PC-9 (cell line): ENCODE measurements around the gene HOOK2. TPM values are rescaled to one million over a fixed set of nuclear protein-coding genes. Genes with fewer than 3 reads are reported as not detected.

Experiments
- BruUV-seq: library from RNA; stranded (reverse); fragments of 400-500 nt; replicated peaks from 2 replicates; lab custom pipeline; 2021; lab: Mats Ljungman, UMichigan
- CTCF ChIA-PET: fragments of 300-600 bp; sonication (Branson Sonifier 250); formaldehyde crosslinking; loops from one replicate; lab custom pipeline; 2022; ENCODE audit warnings: antibody characterized with exemption; lab: Charles Lee
- POLR2A ChIA-PET: fragments of 300-600 bp; sonication (Branson Sonifier 250); formaldehyde crosslinking; loops from one replicate; lab custom pipeline; 2022; ENCODE audit warnings: antibody characterized with exemption; ENCODE audit not compliant: unreplicated experiment; lab: Charles Lee
- DNase-seq, 2 experiments: peaks; one replicate each; pipeline versions ENCODE4 v3.0.0 to v3.0.0-alpha.2; 2015 to 2022; ENCODE audit warnings: mixed read lengths in 1 of 2
- H2AFZ ChIP-seq: fragments of 200-600 bp; sonication (generic); 2 replicates; pipeline ENCODE4 v1.8.1; 2017; ENCODE audit warnings: antibody characterized with exemption
- H3F3A ChIP-seq: fragments of 200-600 bp; sonication (generic); 2 replicates; pipeline ENCODE4 v1.8.1; 2017; ENCODE audit warnings: antibody characterized with exemption, mild to moderate bottlenecking, low read depth; ENCODE audit not compliant: insufficient read depth
- H3K27ac ChIP-seq: fragments of 200-600 bp; sonication (generic); 2 replicates; pipeline ENCODE4 v1.6.1; 2016; ENCODE audit warnings: mixed run types
- H3K27me3 ChIP-seq: fragments of 200-600 bp; sonication (generic); 2 replicates; pipeline ENCODE4 v1.6.1; 2016; ENCODE audit warnings: low read depth, mixed run types; ENCODE audit not compliant: insufficient read depth
- H3K36me3 ChIP-seq: fragments of 200-600 bp; sonication (generic); 2 replicates; pipeline ENCODE4 v1.6.1; 2016; ENCODE audit warnings: low read depth, mixed run types
- H3K4me1 ChIP-seq: fragments of 200-600 bp; sonication (generic); replicated peaks from 2 replicates; pipeline ENCODE4 v1.6.1; 2016; ENCODE audit warnings: mixed run types; ENCODE audit not compliant: insufficient read depth
- H3K4me2 ChIP-seq: fragments of 200-600 bp; sonication (generic); 2 replicates; pipeline ENCODE4 v1.6.1; 2017; ENCODE audit warnings: mixed run types
- H3K4me3 ChIP-seq: fragments of 200-600 bp; sonication (generic); 2 replicates; pipeline ENCODE4 v1.6.1; 2016; ENCODE audit warnings: mixed run types
- H3K79me2 ChIP-seq: fragments of 200-600 bp; sonication (generic); 2 replicates; pipeline ENCODE4 v1.6.1; 2017; ENCODE audit warnings: low read depth, mixed run types
- H3K9me2 ChIP-seq: fragments of 200-600 bp; sonication (generic); 2 replicates; pipeline ENCODE4 v1.8.1; 2017; ENCODE audit warnings: mild to moderate bottlenecking; ENCODE audit not compliant: insufficient read depth
- H3K9me3 ChIP-seq: fragments of 200-600 bp; sonication (generic); 2 replicates; pipeline ENCODE4 v1.8.1; 2016; ENCODE audit warnings: low read depth; ENCODE audit not compliant: insufficient read depth
- H4K20me1 ChIP-seq: fragments of 200-600 bp; sonication (generic); 2 replicates; pipeline ENCODE4 v1.8.1; 2017; ENCODE audit not compliant: insufficient read depth
- CTCF ChIP-seq: fragments of 200-600 bp; sonication (generic); conservative IDR thresholded peaks from 2 replicates; pipeline ENCODE4 v1.6.1; 2017; ENCODE audit warnings: mixed run types, antibody characterized with exemption, mild to moderate bottlenecking, moderate library complexity
- EZH2 ChIP-seq: fragments of 200-600 bp; sonication (generic); IDR thresholded peaks from 2 replicates; pipeline ENCODE4 v1.8.0; 2017; ENCODE audit warnings: antibody characterized with exemption, low read depth
- intact Hi-C: fragments of 100-400 bp; cut with micrococcal nuclease; formaldehyde crosslinking; loops from one replicate; pipeline ENCODE4 v1.10.0; 2022; ENCODE audit not compliant: unreplicated experiment
- total RNA-seq: library from RNA; stranded (reverse); gene quantifications from 2 replicates; pipeline ENCODE4 v1.2.3, GENCODE V29; 2021

Gene HOOK2
- total RNA-seq, 1 experiment from 2014 or later, result 109 TPM

GRCh38 chr19:12723381-12723640 lies 52.0 kb downstream of the HOOK2 start:
- no peaks in the 10 kb centered on the region for H3K9me3 ChIP-seq
- CTCF ChIA-PET, result interaction anchor here (0.6 to 1.0 kb wide), 3 partner anchors 34 to 51 kb away, joined by 3 to 4 read pairs (median 3); no protein-coding TSS in a partner anchor
- POLR2A ChIA-PET, result interaction anchor here (0.5 to 0.6 kb wide), 4 partner anchors 14 to 70 kb away, joined by 3 to 8 read pairs (median 3); partner anchors contain the start of gene GET3
- H3K9me2 ChIP-seq, result no peaks in the 10 kb centered on the region
- peaks cover 18% of the 10 kb centered on the region for H3K36me3 ChIP-seq
- H3F3A ChIP-seq, result peaks cover 63% of the 10 kb centered on the region
- TF ChIP-seq EZH2 (no peak), CTCF (no peak)
- no TSS peak for BruUV-seq
- H4K20me1 ChIP-seq, result peaks cover 13% of the 10 kb centered on the region; the same call in 1 of the 2 replicates
- H3K79me2 ChIP-seq, result peaks cover 55% of the 10 kb centered on the region
- peak overlapping the region; percentile 76 for H3K4me3 ChIP-seq
- H3K27ac ChIP-seq, result peak overlapping the region; percentile 55
- DNase-seq, result no peak
- peak overlapping the region; percentile 89 for H2AFZ ChIP-seq
- H3K4me1 ChIP-seq, result peaks cover 14% of the 10 kb centered on the region; the same call in 1 of the 2 replicates
- intact Hi-C loops, result loop anchor here (1.0 kb wide), 1 partner anchor 11 kb away; the partner anchor contains the start of gene TRIR
- H3K4me2 ChIP-seq, result peak overlapping the region; percentile 87
- H3K27me3 ChIP-seq, result no peaks in the 10 kb centered on the region

GRCh38 chr19:12722566-12723380 lies 52.6 kb downstream of the HOOK2 start:
- CTCF ChIA-PET, result interaction anchor here (0.6 to 1.0 kb wide), 4 partner anchors 35 to 1859 kb away, joined by 3 to 4 read pairs (median 4); no protein-coding TSS in a partner anchor
- Histone ChIP-seq H3K9me3 (no peaks in the 10 kb centered on the region), H3K4me3 (peak overlapping the region; percentile 76), H3F3A (peaks cover 63% of the 10 kb centered on the region), H4K20me1 (peaks cover 18% of the 10 kb centered on the region; the same call in 1 of the 2 replicates), H3K4me2 (peak overlapping the region; percentile 87), H3K79me2 (peaks cover 60% of the 10 kb centered on the region), H3K27ac (peak overlapping the region; percentile 55), H3K9me2 (no peaks in the 10 kb centered on the region), H2AFZ (peak overlapping the region; percentile 89), H3K27me3 (no peaks in the 10 kb centered on the region), H3K36me3 (peaks cover 24% of the 10 kb centered on the region), H3K4me1 (peaks cover 14% of the 10 kb centered on the region; the same call in 1 of the 2 replicates)
- intact Hi-C loops, result loop anchor here (1.0 kb wide), 1 partner anchor 12 kb away; the partner anchor contains the start of gene TRIR
- peak; percentile 92 to 98 for DNase-seq
- TF ChIP-seq CTCF, result 0 out of 2 replicates have a peak, but pooled peaks have one; percentile 17
- no peak for TF ChIP-seq EZH2
- POLR2A ChIA-PET, result interaction anchor here (0.5 to 0.6 kb wide), 5 partner anchors 14 to 71 kb away, joined by 3 to 8 read pairs (median 3); partner anchors contain the start of gene GET3
- TSS peak; percentile 97 for BruUV-seq
